ENCODE data around the gene LMLN.
"Not testable (repeated sequence)": the region's sequence is repeated elsewhere in the genome, so short reads cannot be mapped to it uniquely, and the experiment has no call there.

LMLN gene

GRCh38 chr3:198027799-198028390, 67.9 kb downstream of the LMLN start:
- no peak for DNase-seq

GRCh38 chr3:198028718-198029117, 68.7 kb downstream of the LMLN start:
- DNase-seq: no peak

GRCh38 chr3:198030125-198030524, 70.1 kb downstream of the LMLN start:
- DNase-seq: no peak

GRCh38 chr3:198030726-198031125, 70.7 kb downstream of the LMLN start:
- DNase-seq: no peak

GRCh38 chr3:198032039-198032936, 72.3 kb downstream of the LMLN start:
- DNase-seq: no peak

GRCh38 chr3:198043119-198043518, 83.1 kb downstream of the LMLN start:
- no peak for DNase-seq

- no peak for DNase-seq
These were observed 86.3 kb downstream of the LMLN start for GRCh38 chr3:198046120-198046857.

- no peak for DNase-seq
These were observed 88.4 kb downstream of the LMLN start for GRCh38 chr3:198048445-198048844.

- DNase-seq: no peak
These were observed 91.8 kb downstream of the LMLN start for GRCh38 chr3:198051836-198052235.

GRCh38 chr3:198053462-198053861, 93.4 kb downstream of the LMLN start:
- DNase-seq: not testable (repeated sequence)

GRCh38 chr3:198061119-198062067, 101.4 kb downstream of the LMLN start:
- DNase-seq: no peak

- DNase-seq: no peak
These were observed 102.0 kb downstream of the LMLN start for GRCh38 chr3:198062068-198062465.

- DNase-seq: no peak
These were observed 104.4 kb downstream of the LMLN start for GRCh38 chr3:198064420-198064819.

- DNase-seq: no peak
These were observed 105.9 kb downstream of the LMLN start for GRCh38 chr3:198065897-198066296.

GRCh38 chr3:198067416-198067815, 107.4 kb downstream of the LMLN start:
- no peak for DNase-seq

GRCh38 chr3:198070871-198071270, 110.9 kb downstream of the LMLN start:
- no peak for DNase-seq

GRCh38 chr3:198071602-198072287, 111.7 kb downstream of the LMLN start:
- DNase-seq: peak; percentile 61

GRCh38 chr3:198076722-198077308, 116.8 kb downstream of the LMLN start:
- no peak for DNase-seq

GRCh38 chr3:198079771-198080520, 119.9 kb downstream of the LMLN start:
- DNase-seq: peak; percentile 42

- DNase-seq: peak; percentile 76
These were observed 120.7 kb downstream of the LMLN start for GRCh38 chr3:198080521-198081384.
